Stomach (tissue), 4 donors: ENCODE measurements around the gene YPEL2.

Source experiments
- EP300 ChIP-seq: sonication (generic); formaldehyde crosslinking; IDR thresholded peaks from one replicate; pipeline ENCODE4 v1.6.1; 2017; ENCODE audit warnings: antibody characterized with exemption
- POLR2A ChIP-seq, 4 donors: fragments of 450-650 bp; IDR thresholded peaks; one replicate each; pipeline ENCODE4 v1.6.1; 2016; ENCODE audit warnings: antibody characterized with exemption in 4 of 4, control low read depth in 2 of 4, mild to moderate bottlenecking in 1 of 4, moderate library complexity in 1 of 4
- POLR2AphosphoS5 ChIP-seq, 3 donors: sonication (generic); formaldehyde crosslinking; IDR thresholded peaks; one replicate each; pipeline ENCODE4 v1.6.1; 2016; ENCODE audit warnings: antibody characterized with exemption in 3 of 3
- TF ChIP-seq, protein P1 (sequence below), 7 experiments: fragments of 450-650 bp in 4 of 7; fragments of 200-600 bp in 3 of 7; sonication (generic) in 3 of 7; IDR thresholded peaks; one replicate each; pipeline ENCODE4 v1.5.1; 2016 to 2019; ENCODE audit warnings: antibody characterized with exemption in 7 of 7, control low read depth in 2 of 7, mild to moderate bottlenecking in 1 of 7

DNA sequence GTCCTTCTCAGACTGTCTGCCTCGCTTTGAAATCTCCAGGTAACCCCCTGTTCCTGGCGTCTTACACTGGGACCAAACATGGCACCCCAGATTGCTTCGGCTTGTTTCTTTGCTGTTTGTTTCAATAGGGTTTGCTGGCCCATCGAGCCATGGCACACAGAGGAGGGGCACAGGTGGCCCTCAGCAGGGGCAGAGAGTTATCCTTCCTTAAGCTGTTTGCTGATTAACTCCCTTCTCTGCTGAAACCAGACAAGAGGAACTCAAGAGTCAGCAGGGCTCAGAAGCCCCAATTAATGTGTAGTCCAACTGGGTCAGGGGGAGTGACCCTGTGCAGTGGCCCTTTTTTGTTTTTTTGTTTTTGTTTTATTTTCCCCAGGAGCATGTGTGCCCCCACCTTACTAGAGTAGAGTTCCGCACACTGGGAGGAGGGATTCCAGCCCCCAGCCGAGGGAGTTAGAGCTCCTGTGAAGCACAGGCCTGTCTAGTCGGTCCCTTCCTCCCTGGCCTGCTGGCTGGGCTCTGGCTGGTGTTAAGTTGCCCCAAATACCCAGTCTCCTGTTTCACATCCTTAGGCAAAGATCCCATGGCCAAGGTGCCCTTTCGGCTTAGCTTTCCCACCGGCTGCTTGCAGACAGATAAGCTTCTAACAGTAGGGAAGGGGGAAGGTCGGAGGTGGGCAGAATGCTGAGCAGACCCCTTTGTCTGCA, 39.3 kb downstream of the YPEL2 start:
- TF ChIP-seq POLR2A (IDR thresholded peaks at IDR 0.05) (no peak), EP300 (no peak), POLR2AphosphoS5 (IDR thresholded peaks at IDR 0.05) (no peak)
- TF ChIP-seq, protein P1, sequence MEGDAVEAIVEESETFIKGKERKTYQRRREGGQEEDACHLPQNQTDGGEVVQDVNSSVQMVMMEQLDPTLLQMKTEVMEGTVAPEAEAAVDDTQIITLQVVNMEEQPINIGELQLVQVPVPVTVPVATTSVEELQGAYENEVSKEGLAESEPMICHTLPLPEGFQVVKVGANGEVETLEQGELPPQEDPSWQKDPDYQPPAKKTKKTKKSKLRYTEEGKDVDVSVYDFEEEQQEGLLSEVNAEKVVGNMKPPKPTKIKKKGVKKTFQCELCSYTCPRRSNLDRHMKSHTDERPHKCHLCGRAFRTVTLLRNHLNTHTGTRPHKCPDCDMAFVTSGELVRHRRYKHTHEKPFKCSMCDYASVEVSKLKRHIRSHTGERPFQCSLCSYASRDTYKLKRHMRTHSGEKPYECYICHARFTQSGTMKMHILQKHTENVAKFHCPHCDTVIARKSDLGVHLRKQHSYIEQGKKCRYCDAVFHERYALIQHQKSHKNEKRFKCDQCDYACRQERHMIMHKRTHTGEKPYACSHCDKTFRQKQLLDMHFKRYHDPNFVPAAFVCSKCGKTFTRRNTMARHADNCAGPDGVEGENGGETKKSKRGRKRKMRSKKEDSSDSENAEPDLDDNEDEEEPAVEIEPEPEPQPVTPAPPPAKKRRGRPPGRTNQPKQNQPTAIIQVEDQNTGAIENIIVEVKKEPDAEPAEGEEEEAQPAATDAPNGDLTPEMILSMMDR (IDR thresholded peaks at IDR 0.05): no peak
